Activated CD4-positive, alpha-beta T cell treated with anti-CD3 and anti-CD28 coated beads, Interleukin-10, Interleukin-2, amounts not matched to agents 100 ng/mL and 50 ng/mL, durations not matched to agents 16 hours and 8 hours (primary cell): ENCODE data around the gene KCNH4.
"Not testable (repeated sequence)": the region's sequence is repeated elsewhere in the genome, so short reads cannot be mapped to it uniquely, and the experiment has no call there.

Experiments
- DNase-seq: peaks from one replicate; pipeline ENCODE4 v3.0.0-alpha.2; 2020

Gene KCNH4

GRCh38 chr17:42180922-42181850 lies at the start of gene KCNH4:
TSS of gene KCNH4 (minus strand) at chr17:42181142. CDS start at chr17:42180945, 197 bp downstream.
- peak; percentile 92 for DNase-seq

DNA sequence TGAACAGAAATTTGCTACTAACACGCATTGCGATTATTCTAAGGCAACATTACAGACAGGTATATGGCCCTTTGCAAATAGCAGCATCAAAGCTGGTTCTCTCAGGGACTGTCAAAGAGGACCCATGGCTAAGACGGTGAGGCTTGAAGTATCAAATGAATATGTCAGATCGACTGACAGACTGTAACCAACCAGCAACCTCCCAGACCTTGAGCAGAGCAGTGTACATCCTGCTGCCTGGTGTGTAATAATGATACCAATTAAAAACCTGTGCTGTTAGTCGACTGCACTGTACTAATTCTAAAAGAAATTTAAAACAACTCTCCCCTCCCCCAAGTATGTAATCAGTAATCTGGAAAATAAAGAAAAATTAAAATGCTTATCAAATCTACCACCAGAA lies 49.3 kb upstream of the KCNH4 start:
- peak; percentile 81 for DNase-seq

- DNase-seq: no peak
Observed at GRCh38 chr17:42227849-42228700, 47.1 kb upstream of the KCNH4 start.

GRCh38 chr17:42225646-42226045 lies 44.7 kb upstream of the KCNH4 start:
- no peak for DNase-seq

DNA sequence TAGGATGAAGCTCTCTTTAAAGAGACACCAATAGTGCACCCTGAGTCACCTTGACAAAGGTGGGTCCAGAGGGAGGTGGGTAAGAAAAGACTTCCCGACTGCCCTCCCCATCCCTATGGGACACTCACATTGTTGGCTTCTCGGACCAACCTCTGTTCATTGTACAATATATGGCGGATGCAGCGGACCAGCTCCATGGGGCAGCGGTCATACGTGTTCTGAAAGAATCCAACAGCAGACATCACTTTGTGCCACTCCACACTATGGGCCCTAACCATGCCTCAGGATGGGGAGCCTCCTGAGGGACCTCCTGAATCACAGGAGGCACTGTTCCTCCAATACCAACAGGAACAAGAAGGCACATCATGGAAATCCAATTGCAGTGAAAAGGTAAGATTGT lies 43.7 kb upstream of the KCNH4 start:
- no peak for DNase-seq

DNA sequence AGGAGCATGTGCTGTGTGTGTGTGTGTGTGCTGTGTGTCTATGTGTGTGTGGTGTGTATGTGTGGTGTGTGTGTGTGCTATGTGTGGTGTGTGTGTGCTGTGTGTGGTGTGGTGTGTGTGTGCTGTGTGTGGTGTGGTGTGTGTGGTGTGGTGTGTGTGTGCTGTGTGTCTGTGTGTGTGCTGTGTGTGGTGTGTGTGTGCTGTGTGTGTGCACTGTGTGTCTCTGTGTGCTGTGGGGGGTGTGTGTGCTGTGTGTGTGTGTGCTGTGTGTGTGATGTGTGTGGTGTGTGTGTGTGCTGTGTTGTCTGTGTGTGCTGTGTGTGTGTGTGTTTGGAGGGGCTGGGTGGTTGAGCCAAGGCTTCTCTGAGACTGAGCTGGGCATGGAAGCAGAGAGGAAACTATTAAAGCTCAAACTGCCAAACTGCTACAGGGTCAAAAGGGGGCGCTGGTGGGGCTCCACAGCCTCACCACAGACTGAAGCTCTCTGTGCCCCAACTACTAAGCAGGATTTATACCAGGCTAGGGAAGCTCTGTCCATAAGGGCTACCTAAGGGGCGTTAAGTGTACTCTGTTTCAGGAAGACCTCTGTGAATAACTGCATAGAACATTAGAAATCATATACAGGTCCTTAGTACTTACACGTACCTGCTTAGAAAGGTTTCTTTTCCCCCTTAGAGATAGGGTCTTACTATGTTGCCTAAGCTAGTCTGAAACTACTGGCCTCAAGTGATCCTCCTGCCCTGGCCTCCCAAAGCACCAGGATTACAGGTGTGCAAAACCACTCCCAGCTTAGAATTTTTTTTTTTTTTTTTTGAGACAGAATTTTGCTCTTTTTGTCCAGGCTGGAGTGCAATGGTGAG lies 41.2 kb upstream of the KCNH4 start:
- DNase-seq: peak; percentile 70

GRCh38 chr17:42219280-42219679 lies 38.3 kb upstream of the KCNH4 start:
- not testable (repeated sequence) for DNase-seq

GRCh38 chr17:42214156-42214555 lies 33.2 kb upstream of the KCNH4 start:
- DNase-seq: no peak

DNA sequence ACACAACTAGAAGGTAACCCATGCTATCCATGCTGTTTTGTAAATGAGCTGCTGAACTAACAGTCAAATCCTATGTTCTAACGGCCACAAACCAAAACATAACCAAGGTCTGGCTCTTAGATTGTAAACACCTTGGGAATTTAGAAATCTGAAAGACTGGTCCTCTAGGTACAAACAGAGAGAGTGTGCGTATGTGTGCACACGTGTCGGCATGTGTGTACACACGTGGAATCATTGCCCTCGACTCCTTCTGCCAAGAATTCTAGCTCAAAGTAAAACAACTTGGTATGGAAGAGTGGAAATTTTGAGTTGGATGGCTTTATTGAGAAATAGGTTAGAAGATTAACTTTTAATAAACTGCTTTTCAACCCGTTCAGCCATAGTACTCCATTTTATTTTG lies 31.4 kb upstream of the KCNH4 start:
- DNase-seq: no peak

DNA sequence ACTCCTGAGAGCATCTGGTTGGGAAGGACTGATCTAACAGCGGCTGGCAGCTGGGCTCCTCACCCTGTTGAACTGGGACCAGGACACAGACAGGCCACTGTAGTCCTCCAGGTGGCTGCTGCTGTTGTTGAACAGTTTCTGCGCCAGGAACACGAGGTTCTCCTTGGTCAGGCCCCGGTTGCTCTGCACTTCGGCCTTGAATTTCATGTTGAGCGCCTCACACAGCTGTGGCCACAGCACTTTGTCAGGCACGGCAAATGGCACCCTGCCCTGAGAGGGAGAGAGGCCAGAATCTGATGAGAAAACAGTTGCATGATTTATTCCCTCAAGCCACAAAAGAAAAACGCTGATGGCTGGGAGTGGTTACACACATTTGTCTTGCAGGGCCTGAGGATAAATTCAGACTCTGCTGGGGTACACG lies 31.0 kb upstream of the KCNH4 start:
- not testable (repeated sequence) for DNase-seq

DNA sequence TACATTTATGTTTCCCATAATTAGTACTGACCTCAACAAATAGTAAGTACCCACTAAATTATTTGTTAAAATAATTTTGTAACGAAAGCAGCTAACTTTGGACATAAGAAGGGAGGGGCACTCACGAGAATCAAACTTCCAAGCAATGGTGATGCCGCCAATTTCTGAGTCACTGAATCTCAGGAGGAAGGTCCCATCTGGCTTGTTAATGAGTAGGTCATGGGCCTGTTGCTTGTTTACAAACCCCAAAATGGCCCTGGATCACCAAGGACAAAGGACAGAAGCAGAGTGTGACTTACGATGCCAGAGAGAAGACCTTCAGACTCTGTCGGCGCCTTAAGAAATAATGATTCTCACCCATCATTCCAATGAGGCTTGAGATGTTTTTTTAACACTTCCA lies 29.1 kb upstream of the KCNH4 start:
- DNase-seq: no peak

DNA sequence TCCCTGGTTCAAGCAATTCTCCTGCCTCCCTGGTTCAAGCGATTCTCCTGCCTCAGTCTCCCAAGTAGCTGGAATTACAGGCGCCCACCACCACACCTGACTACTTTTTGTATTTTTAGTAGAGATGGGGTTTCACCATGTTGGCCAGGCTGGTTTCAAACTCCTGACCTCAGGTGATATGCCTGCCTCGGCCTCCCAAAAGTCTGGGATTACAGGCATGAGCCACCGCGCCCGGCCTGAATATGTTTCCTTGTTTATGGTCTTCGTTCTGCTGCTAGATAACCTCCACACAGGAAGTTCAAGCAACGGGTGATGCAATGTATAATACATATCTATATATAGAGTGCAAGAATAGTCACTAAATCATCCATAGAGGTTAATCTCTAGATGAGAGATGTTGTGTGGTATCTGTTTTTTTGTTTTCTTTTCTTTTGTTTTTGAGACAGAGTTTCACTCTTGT lies 25.2 kb upstream of the KCNH4 start:
- DNase-seq: not testable (repeated sequence)

- DNase-seq: no peak
Observed at GRCh38 chr17:42203354-42203753, 22.4 kb upstream of the KCNH4 start.

GRCh38 chr17:42202696-42203095 lies 21.8 kb upstream of the KCNH4 start:
- no peak for DNase-seq

DNA sequence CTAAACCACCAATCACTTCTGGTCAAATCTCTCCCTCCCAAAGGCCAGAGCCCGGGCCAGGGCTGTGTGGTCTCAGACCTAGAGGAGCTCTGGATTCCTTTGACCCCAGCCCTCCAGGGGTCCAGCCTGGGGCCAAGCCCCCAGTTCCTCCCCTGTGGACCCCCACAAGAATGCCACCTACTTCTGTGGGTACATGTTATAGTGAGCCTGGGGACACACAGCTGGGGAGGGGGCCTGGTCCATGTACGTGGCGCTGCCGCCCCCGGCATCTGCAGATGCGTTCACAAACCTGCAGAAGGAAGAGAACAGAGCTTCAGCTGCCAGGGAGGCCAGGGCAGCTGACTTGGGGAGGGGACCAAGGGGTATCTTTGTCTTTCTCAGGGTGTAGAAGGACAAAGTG lies 21.2 kb upstream of the KCNH4 start:
- no peak for DNase-seq

- no peak for DNase-seq
Observed at GRCh38 chr17:42201458-42201772, 20.5 kb upstream of the KCNH4 start.

- DNase-seq: no peak
Observed at GRCh38 chr17:42200706-42201457, 19.9 kb upstream of the KCNH4 start.

GRCh38 chr17:42199416-42200011 lies 18.6 kb upstream of the KCNH4 start:
- DNase-seq: no peak

GRCh38 chr17:42198897-42199296 lies 18.0 kb upstream of the KCNH4 start:
- DNase-seq: no peak

DNA sequence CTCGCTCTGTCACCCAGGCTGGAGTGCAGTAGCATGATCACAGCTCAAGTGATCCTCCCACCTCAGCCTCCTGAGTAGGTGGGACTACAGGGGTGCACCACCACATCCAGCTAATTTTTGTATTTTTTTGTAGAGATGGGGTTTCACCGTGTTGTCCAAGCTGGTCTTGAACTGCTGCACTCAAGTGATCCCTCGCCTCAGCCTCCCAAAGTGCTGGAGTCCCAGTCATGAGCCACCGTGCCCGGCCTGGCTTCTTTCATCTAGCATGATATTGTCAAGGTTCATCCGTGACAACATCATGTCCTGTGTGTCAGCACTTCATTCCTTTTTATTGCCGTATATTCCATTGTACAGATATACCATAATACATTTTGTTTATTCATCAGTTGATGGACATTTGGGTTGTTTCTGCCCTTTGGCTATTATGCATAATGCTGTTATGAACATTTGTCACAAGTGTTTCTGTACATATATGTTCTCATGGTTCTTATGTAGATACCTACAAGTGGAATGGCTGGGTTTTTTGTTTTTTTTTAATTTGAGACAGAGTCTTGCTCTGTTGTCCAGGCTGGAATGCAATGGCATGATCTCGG lies 16.7 kb upstream of the KCNH4 start:
- DNase-seq: no peak
